ENCODE results near the gene TMC2.
"Not testable (repeated sequence)": the region's sequence is repeated elsewhere in the genome, so short reads cannot be mapped to it uniquely, and the experiment has no call there.

The TMC2 gene

GRCh38 chr20:2657241-2657640 lies 120.9 kb downstream of the TMC2 start:
- in situ Hi-C loops (cut with MboI; ENCODE audit: low sequenced_read_pairs) = no loop called here

- in situ Hi-C loops (cut with MboI; ENCODE audit: low sequenced_read_pairs) = no loop called here
These were observed 121.3 kb downstream of the TMC2 start for GRCh38 chr20:2657674-2658073.

GRCh38 chr20:2658414-2659354 lies 122.3 kb downstream of the TMC2 start:
- in situ Hi-C loops (cut with MboI; ENCODE audit: low sequenced_read_pairs) = no loop called here

GRCh38 chr20:2659547-2659946 lies 123.2 kb downstream of the TMC2 start:
- in situ Hi-C loops (cut with MboI; ENCODE audit: low sequenced_read_pairs) = no loop called here

GRCh38 chr20:2663364-2663886 lies 127.1 kb downstream of the TMC2 start:
- in situ Hi-C loops (cut with MboI; ENCODE audit: low sequenced_read_pairs) = no loop called here

- in situ Hi-C loops (cut with MboI; ENCODE audit: low sequenced_read_pairs) = no loop called here
These were observed 127.7 kb downstream of the TMC2 start, which contains the start of gene IDH3B for GRCh38 chr20:2663887-2664719. TSS of gene IDH3B (minus strand) at chr20:2664216. CDS start at chr20:2664188, 28 bp downstream.

GRCh38 chr20:2671977-2672376 lies 135.6 kb downstream of the TMC2 start:
- in situ Hi-C loops (cut with MboI; ENCODE audit: low sequenced_read_pairs) = no loop called here

- in situ Hi-C loops (cut with MboI; ENCODE audit: low sequenced_read_pairs) = no loop called here
These were observed 136.1 kb downstream of the TMC2 start for GRCh38 chr20:2672446-2672845.

- in situ Hi-C loops (cut with MboI; ENCODE audit: low sequenced_read_pairs) = no loop called here
These were observed 137.1 kb downstream of the TMC2 start for GRCh38 chr20:2673453-2673852.

GRCh38 chr20:2680046-2680445 lies 143.7 kb downstream of the TMC2 start:
- in situ Hi-C loops (cut with MboI; ENCODE audit: low sequenced_read_pairs) = no loop called here

GRCh38 chr20:2682040-2682439 lies 145.7 kb downstream of the TMC2 start:
- in situ Hi-C loops (cut with MboI; ENCODE audit: low sequenced_read_pairs) = not testable (repeated sequence)

- in situ Hi-C loops (cut with MboI; ENCODE audit: low sequenced_read_pairs) = not testable (repeated sequence)
These were observed 148.4 kb downstream of the TMC2 start for GRCh38 chr20:2684817-2685216.

GRCh38 chr20:2687514-2687913 lies 151.1 kb downstream of the TMC2 start:
- in situ Hi-C loops (cut with MboI; ENCODE audit: low sequenced_read_pairs) = no loop called here

- in situ Hi-C loops (cut with MboI; ENCODE audit: low sequenced_read_pairs) = no loop called here
These were observed 151.7 kb downstream of the TMC2 start for GRCh38 chr20:2688041-2688591.

GRCh38 chr20:2690213-2690612 lies 153.8 kb downstream of the TMC2 start:
- in situ Hi-C loops (cut with MboI; ENCODE audit: low sequenced_read_pairs) = no loop called here

GRCh38 chr20:2690718-2691117 lies 154.3 kb downstream of the TMC2 start:
- in situ Hi-C loops (cut with MboI; ENCODE audit: low sequenced_read_pairs) = no loop called here

GRCh38 chr20:2691127-2691526 lies 154.8 kb downstream of the TMC2 start:
- in situ Hi-C loops (cut with MboI; ENCODE audit: low sequenced_read_pairs) = no loop called here
